HG03520 (cell line): ENCODE measurements around the gene LCLAT1.
"Not testable (repeated sequence)": the region's sequence is repeated elsewhere in the genome, so short reads cannot be mapped to it uniquely, and the experiment has no call there.

ENCODE experiments used
- ATAC-seq: cut with Tn5 transposase; IDR thresholded peaks from one replicate; pipeline ENCODE4 v1.9.1; 2021; ENCODE audit warnings: mild to moderate bottlenecking, moderate library complexity; ENCODE audit not compliant: unreplicated experiment

LCLAT1 gene

DNA sequence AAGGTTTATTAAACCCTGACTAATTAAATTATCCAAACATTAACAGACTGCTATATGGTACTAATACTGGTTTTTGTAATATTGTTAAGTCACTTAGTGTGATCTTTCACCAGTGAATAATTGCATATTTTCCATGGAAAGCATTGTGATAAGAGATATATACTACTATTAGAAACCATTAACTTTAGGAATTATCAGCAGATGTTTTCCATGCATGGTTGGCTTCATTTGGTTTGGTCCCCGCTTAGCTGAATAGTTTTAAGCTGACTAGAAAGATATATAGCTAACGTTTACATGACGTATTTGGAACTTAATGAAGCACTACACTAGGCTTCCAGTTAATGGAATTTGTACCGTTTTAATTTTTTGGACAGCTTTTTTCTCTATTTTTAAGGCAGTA, 37.9 kb downstream of the LCLAT1 start:
- no peak for ATAC-seq

- ATAC-seq, result no peak
Observed at GRCh38 chr2:30486655-30487054, 39.6 kb downstream of the LCLAT1 start.

- ATAC-seq, result no peak
Observed at GRCh38 chr2:30487603-30488002, 40.6 kb downstream of the LCLAT1 start.

DNA sequence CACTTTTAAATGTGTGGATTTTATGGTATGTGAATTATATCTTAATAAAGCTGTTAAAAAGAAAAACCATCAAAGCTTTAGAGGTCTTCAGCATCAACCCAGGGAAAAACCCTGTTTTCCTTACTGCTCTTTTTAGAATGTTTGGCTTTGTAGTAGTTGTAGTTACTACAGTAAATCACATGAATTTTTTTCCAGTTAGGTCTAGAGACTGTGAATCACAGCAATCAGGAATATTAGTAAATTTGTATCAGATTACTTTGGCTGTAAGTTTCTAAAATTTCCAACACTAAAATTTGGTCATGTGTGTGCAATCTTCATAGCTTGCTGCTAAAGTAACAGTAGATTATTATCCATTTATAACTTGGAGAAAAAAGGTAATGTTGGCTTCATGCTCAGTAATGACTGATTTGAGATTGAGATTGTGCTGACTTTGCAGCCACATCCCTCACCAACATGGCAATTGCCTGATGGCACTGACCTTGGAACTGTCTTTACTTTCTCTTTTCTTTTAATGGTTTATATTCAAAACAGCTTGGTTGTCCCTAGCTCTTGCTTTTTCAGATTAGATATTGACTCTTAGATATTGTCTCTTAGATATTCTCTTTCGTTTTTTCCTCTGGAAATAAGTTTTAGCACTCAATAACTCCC, 41.1 kb downstream of the LCLAT1 start:
- no peak for ATAC-seq

DNA sequence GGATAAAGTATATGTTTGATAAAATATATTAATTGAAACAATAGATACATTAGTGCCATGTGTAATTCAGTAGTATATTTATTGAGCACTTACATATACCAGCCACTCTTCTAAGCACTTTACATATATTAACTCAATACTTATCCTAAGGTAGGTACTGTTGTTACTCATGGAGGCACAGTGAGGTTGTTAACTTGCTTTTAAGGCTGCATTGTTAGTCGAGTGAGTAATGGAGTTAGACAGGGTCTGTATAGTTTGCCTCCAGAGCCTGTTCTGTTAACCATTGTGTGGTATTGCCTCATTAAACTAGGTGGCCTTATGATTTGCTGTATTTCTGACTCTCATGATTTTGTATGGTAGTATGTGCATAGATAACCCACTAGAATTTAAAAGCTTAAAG, 44.2 kb downstream of the LCLAT1 start:
- ATAC-seq, result no peak

- ATAC-seq, result no peak
Observed at GRCh38 chr2:30492185-30492584, 45.1 kb downstream of the LCLAT1 start.

GRCh38 chr2:30492619-30493018, 45.6 kb downstream of the LCLAT1 start:
- no peak for ATAC-seq

DNA sequence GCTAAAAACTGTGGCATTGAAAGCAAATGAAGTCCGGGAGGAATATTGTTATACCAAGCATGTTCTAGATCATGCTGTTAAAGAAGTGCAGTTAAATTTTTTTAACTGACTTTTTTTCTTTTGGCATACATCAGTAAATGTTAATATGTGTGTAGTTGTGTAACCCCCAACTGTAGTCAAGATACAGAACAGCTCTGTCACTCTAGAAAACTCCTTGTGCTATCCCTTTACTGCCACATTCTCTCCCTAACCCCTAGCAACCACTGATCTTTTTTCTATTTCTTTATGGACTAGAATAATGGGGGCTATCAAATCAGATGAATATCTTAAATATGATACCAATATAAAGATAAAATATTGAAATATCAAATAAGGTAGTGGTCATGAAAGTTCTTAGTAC, 46.4 kb downstream of the LCLAT1 start:
- no peak for ATAC-seq

- ATAC-seq, result not testable (repeated sequence)
Observed at GRCh38 chr2:30495896-30496295, 48.9 kb downstream of the LCLAT1 start.

DNA sequence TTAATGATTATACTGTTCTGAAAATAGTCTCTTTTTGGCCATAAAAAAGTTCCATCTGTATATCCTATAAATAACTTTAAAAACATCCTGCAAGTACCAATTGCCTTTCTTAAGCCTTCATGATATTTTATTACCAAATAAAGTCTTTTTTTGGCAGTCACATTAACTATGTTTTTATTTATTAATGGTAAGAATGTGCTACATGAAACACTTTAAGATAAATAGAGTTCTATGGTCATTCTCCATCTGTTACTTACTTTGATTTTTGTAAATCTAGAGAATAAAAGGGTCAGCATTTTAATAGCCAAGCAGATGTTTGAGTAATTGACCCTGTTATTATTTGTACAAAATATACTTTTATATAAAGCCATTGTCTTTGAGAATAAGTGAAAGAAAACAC, 52.6 kb downstream of the LCLAT1 start:
- no peak for ATAC-seq

- no peak for ATAC-seq
Observed at GRCh38 chr2:30500699-30501098, 53.7 kb downstream of the LCLAT1 start.

DNA sequence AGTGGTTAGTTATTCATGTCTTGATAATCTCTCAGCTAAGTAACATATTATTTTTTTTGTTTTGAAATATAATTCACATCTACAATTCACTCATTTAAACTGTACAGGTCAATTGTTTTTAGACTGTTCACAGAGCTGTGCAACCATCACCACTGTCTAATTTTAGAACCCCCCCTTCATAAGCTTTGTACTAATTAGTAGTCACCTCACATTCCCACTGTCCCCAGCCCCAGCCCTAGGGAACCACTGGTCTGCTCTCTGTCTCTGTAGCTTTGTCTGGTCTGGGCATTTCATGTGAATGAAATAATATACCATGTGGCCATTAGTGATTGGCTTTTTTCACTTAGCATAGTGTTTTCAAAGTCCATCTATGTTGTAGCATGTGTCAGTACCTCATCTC, 55.3 kb downstream of the LCLAT1 start:
- ATAC-seq, result no peak

DNA sequence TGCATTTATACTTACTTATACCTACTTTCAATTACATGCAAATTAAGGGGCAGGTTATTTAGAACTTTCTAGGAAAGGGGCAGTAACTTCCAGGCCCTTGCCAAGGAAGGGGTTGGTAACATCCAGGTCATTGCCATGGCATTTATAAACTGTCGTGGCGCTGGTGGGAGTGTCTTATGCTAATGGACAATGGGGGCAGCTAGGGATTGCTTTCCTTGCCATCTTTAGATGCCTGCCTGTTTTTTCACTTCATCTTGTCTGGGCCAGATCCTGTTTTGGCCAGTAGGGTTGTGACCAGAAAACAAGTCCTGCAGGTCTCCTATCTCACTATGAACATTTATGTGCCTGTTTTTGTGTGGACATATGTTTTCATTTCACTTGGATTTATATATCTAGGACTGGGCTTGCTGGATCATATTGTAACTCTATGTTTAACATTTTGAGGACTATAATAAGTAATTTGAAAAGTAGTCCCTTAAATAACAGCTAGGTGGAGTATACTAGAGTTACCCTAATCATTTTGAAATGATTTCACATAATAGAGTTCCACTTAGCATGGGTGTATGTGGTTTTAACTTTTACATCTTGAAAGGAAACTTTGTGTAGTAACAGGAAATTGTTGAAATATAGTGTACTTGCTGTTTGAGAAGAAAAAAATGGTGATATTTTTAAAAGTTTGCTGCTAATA, 56.1 kb downstream of the LCLAT1 start:
- ATAC-seq, result no peak

GRCh38 chr2:30503695-30504052, 56.6 kb downstream of the LCLAT1 start:
- ATAC-seq, result no peak

DNA sequence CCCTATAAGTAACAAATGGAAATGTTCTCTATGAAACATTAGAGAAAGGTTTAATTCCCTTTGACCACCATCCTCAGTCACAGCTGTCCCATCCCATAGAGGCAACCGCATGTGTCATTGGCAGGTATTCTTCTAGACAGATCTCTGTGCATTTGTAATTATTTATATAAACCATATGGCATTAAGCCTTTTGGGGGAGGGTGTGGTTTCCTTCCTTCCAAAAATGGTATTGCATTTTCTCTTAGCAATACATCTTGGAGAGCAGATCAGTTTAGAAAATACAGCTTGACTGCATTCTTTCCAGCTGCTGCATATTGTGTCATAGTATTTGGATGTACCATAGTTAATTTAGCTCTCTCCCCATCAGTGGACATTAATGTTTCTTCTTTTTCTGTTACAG, 57.7 kb downstream of the LCLAT1 start:
- ATAC-seq, result no peak

DNA sequence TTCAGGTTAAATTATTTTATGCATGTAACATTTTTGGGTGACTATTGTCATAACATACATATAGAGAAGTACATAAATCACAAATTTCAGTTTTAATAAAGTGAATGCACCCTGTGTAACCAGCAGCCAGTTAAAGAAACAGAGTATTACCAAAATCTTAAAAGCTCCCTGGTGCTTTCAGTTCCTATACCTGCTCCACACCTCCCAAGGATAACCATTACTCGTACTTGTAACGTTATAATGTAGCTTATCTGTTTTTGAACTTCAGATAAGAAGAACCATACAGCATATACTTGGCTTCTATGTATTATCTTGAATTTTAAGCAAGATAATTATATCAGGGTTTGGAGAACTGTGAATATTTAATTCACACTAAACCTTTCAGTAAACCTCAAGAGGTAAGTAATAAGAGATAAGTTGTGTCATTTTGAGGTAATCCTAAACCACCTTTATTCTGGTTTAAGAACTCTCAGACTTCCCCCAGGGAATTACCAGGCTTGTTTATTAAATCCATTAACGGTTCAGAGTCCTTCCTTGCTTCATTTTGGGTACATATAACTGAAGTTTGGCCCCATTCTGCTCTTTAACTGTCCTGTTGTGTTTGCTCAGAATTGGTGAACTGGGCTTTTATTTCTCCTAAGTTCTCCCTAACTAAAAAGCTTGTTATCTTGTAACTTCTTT, 58.6 kb downstream of the LCLAT1 start:
- no peak for ATAC-seq

DNA sequence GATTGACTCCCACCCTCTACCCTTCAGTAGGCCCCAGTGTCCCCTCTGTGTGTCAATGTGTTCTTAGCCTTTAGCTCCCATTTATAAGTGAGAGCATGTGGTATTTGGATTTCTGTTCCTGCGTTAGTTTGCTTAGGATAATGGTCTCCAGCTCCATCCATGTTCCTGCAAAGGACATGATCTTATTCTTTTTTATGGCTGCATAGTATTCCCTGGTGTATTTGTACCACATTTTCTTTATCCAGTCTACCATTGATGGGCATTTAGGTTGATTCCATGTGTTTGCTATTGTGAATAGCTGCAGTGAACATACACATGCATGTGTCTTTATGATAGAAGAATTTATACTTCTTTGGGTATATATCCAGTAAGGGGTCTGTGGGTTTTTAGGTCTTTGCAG, 60.4 kb downstream of the LCLAT1 start:
- not testable (repeated sequence) for ATAC-seq

- no peak for ATAC-seq
Observed at GRCh38 chr2:30509716-30510115, 62.7 kb downstream of the LCLAT1 start.

- ATAC-seq, result no peak
Observed at GRCh38 chr2:30510409-30510808, 63.4 kb downstream of the LCLAT1 start.

DNA sequence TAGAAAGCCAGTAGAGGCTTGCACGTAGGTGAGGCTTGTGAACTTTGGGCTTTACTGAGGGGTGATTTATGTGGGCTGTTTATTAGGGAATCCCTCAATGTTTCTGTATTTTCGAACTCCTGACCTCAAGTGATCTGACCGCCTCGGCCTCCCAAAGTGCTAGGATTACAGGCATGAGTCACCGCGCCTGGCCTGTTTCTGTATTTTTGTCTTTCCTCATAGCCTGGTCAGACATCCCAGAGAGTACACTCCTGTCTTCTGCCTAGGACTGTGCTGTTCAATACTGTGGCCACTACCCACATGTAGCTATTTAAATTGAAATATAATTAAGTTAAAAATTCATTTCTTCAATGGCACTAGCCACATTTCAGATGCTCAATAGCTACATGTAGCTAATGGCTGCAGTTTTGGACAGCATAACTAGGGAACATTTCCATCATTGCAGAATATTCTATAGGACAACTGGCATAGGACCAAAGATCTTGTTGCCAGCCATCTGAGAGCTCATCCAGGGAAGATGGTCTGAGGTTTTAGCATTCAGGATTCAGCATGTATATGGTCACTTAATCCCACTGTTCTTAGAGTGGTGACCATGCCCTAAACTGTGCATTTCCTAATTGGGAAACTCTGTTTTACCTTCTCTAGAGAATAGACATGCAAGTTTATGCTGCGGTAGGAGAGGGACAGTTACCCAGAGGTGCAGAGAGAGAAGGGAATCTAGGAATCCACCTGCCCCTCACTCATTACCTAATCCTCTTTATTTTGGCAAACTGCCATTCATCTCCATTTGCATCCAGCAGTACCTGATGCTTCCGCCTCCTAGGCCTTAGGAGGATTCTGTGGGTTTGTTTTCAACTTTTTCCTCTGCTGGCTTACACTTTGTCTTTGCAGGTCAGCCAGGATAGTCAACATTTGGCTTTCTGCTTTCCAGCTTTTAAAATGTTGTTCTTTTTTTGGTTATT, 64.4 kb downstream of the LCLAT1 start:
- no peak for ATAC-seq

DNA sequence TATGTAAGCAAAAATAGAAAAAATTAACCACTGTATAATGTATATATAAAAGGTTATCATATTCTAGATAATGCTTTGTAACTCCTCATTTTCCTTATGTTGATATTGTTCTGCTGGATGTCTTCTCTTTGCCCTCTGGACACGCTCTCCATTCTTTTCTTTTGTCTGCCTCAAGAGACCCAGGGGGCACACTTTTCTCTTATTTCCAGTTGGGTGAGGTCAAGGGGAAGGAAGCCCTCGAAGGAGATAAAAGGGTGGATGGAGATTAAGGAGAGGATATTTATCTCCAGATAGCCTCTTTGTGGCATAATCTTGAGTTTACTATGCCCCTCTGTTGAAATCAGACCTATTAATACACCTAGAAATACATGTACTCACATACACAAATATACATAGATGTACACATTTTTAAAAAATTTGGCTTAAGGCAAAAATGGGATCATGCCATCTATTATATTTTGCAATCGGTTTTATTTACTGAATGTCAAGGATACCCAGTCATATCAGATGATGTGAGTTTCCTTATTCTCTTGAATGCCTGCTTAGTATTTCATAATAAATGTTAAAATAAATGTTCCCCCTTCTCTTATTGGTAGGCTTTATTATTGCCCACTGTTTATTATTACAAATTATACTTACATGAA, 65.3 kb downstream of the LCLAT1 start:
- ATAC-seq, result no peak
